ENCODE results near the gene INSIG1. TPM values are rescaled to one million over a fixed set of nuclear protein-coding genes. Genes with fewer than 3 reads are reported as not detected.

INSIG1 gene
- total RNA-seq, 1 donor = 79.6 TPM

DNA sequence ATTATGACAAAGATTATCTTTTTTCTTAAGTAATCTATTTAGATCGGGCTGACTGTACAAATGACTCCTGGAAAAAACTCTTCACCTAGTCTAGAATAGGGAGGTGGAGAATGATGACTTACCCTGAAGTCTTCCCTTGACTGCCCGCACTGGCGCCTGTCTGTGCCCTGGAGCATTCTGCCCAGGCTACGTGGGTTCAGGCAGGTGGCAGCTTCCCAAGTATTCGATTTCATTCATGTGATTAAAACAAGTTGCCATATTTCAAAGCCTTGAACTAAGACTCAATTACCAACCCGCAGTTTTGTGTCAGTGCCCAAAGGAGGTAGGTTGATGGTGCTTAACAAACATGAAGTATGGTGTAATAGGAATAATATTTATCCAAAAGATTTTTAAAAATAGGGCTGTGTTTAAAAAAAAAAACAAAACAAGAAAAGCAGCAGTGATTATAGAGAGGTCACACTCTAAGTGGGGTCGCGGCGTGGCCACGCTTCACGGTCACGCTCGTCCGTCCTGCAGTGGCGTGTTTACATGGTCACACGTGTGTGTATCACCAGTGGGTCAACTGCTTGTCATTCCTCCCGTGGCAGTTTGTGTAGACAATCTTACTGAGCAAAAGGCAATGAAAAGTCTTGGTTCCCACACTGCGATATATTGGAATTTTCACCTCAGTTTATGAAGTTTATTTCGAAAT, 10.8 kb downstream of the INSIG1 start:
- DNase-seq (ENCODE audit: low read depth) = no peak
- no peak for TF ChIP-seq CTCF (IDR thresholded peaks at IDR 0.05; ENCODE audit: insufficient read depth, low read length)
- no peak overlapping the region for H3K4me3 ChIP-seq (ENCODE audit: low read depth, low read length)

- TF ChIP-seq CTCF (IDR thresholded peaks at IDR 0.05; ENCODE audit: insufficient read depth, low read length) = no peak
- H3K4me3 ChIP-seq (ENCODE audit: low read depth, low read length) = no peak overlapping the region
- no peak for DNase-seq (ENCODE audit: low read depth)
Measured at GRCh38 chr7:155309021-155309338, 11.3 kb downstream of the INSIG1 start.

DNA sequence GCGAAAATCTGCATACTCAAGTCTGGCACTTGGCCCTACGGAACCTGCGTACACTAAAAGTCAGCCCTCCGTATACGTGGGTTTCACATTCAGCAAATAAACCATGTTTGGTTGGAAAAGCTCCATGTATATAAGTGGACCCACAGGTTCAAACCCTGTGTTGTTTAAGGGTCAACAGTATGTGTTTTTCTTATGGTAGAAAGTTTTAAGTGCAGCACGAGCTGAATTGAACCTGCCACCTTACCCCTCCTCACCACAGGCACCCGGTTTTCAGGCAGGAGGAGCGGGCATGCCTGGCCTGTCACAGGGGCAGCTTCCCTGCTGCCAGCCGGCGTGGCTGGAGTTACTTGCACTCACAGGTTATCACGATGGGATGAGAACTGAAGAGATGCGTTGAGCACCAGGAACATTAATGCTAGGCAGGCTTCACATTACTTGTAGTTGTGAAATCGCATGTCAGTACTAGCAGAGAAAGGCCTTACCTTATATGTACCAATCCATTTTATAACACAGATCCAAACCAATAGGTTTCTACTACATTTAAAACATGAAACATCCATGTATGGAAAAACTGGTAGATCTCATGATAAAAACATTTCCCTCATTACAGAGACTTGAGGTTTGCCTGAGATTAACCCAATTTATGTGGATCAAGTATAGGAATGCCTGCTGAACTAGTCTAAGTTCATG, 12.9 kb downstream of the INSIG1 start:
- no peak for TF ChIP-seq CTCF (IDR thresholded peaks at IDR 0.05; ENCODE audit: insufficient read depth, low read length)
- no peak overlapping the region for H3K4me3 ChIP-seq (ENCODE audit: low read depth, low read length)
- no peak for DNase-seq (ENCODE audit: low read depth)

- DNase-seq (ENCODE audit: low read depth) = no peak
- no peak overlapping the region for H3K4me3 ChIP-seq (ENCODE audit: low read depth, low read length)
- TF ChIP-seq CTCF (IDR thresholded peaks at IDR 0.05; ENCODE audit: insufficient read depth, low read length) = no peak
Measured at GRCh38 chr7:155311826-155312537, 14.3 kb downstream of the INSIG1 start.

DNA sequence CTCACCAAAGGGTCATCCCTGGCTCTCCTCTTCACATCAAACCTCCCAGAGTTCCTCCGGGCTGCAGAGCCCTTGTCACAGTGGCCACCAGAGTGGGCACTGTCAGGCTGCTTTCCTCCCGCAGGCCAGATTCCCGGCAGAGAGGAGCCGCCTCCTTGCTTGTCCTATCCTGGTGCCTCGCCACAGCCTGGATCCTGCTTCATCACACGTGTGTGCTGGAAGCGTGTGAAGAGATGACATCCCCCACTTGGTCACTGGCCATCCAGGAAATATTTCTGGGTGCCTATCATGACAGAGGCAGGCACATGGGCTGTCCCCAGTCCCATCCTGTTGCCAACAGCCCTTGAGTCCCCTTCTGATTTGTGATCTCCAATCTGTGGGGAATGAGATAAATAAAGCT, 15.0 kb downstream of the INSIG1 start:
- H3K4me3 ChIP-seq (ENCODE audit: low read depth, low read length) = no peak overlapping the region
- no peak for DNase-seq (ENCODE audit: low read depth)
- TF ChIP-seq CTCF (IDR thresholded peaks at IDR 0.05; ENCODE audit: insufficient read depth, low read length) = no peak

- no peak overlapping the region for H3K4me3 ChIP-seq (ENCODE audit: low read depth, low read length)
- DNase-seq (ENCODE audit: low read depth) = no peak
- TF ChIP-seq CTCF (IDR thresholded peaks at IDR 0.05; ENCODE audit: insufficient read depth, low read length) = no peak
Measured at GRCh38 chr7:155313096-155313495, 15.4 kb downstream of the INSIG1 start.
